ENCODE results near the gene APOB.

APOB gene

DNA sequence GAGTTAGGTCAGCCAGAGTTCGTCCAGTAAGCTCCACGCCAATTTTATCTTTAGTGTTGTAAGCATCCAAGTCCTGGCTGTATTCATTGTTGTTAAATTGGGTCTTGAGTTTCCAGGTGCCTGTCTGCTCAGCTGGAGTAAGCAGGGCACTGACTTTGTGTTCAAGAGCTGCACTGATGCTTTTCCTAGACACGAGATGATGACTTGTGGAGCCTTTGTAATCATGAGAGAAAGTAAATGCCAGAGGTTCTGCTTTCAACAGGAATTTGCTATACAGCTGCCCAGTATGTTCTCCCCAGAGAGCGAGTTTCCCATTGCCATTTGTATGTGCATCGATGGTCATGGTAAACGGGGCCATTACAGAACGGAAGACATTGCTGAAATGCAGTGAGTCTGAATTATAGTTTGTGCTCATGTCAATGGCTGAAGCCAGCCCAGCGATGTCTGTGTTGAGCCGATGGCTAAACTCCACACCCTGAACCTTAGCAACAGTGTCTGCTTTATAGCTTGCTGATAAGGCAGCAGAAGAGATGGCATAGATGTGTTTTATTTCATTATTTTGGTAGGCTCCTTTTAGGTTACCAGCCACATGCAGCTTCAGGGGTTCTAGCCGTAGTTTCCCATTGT is 32.9 kb downstream of the APOB start:
- Histone ChIP-seq H4K20me1 (no peaks in the 10 kb centered on the region), H3K4me1 (no peaks in the 10 kb centered on the region), H3K9me3 (no peaks in the 10 kb centered on the region), H3K9ac (no peak overlapping the region), H3K27ac (no peak overlapping the region), H3K27me3 (no peaks in the 10 kb centered on the region), H3K4me2 (no peak overlapping the region), H3K36me3 (no peaks in the 10 kb centered on the region), H3K4me3 (no peak overlapping the region)
- TF ChIP-seq Cebpa-rat (IDR thresholded peaks at IDR 0.05) = no peak

DNA sequence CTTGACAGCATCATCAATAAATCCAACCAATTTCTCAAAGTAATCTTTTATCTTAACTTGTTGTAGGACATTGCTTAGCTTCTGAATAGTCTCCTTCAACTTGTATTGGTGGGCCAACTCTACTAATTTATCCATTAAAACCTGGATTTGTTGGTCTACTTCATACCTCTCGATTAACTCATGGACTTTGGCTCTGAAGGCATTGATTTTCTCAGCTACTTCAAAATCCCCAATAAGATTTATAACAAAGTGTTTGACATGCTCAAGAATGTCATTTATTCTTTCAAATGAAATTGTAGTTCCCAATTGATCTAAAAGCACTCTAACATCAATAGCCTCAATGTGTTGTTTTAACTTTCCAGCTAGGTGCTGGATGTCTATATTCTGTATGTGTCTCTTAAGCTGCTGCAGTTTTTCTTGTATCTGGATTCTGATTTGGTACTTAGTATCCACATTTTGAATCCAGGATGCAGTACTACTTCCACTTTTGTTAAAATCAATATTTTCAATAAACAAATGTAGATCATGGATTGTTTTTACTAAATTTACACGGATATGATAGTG is 34.1 kb downstream of the APOB start:
- Histone ChIP-seq H3K4me1 (no peaks in the 10 kb centered on the region), H3K4me3 (no peak overlapping the region), H3K9ac (no peak overlapping the region), H3K27me3 (no peaks in the 10 kb centered on the region), H3K4me2 (no peak overlapping the region), H3K36me3 (no peaks in the 10 kb centered on the region), H4K20me1 (no peaks in the 10 kb centered on the region), H3K27ac (no peak overlapping the region), H3K9me3 (no peaks in the 10 kb centered on the region)
- no peak for TF ChIP-seq Cebpa-rat (IDR thresholded peaks at IDR 0.05)

DNA sequence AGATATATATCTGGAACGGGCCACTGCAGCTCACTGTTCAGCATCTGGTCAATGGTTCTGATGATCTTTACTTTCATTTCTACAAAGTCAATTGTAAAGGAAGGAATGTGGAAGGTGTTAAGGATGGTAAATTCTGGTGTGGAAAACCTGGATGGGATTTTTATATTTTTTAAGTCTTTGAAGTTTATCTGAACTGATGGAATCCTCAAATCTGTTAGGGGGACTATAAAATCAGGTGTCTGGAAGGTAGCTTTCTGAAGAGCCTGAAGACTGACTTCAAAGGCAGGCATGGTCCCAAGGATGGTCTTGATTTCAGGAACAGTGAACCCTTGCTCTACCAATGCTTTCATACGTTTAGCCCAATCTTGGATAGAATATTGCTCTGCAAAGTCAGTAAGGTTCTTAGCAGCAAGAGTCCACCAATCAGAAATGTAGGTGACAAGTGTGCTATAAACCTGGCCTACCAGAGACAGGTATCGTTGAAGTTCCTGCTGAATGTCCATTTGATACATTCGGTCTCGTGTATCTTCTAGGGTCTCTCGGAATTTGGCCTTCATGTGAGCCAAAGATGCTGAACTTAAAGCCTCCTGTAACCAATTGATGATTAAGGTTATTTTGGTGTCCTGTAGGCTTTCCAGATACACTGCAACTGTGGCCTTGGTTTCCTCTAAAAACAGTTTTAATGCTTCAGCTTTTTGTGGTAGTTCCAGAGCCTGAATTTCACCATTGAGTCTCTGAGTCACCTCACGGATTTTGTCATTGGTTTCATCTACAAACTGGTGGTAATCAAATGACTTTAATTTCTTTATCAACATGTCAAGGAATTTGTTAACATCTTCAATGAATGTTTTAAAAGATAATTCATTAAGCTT is 34.8 kb downstream of the APOB start:
- Histone ChIP-seq H3K36me3 (no peaks in the 10 kb centered on the region), H4K20me1 (no peaks in the 10 kb centered on the region), H3K9me3 (no peaks in the 10 kb centered on the region), H3K27me3 (no peaks in the 10 kb centered on the region), H3K9ac (no peak overlapping the region), H3K4me3 (no peak overlapping the region), H3K4me1 (no peaks in the 10 kb centered on the region), H3K4me2 (no peak overlapping the region), H3K27ac (no peak overlapping the region)
- no peak for TF ChIP-seq Cebpa-rat (IDR thresholded peaks at IDR 0.05)

DNA sequence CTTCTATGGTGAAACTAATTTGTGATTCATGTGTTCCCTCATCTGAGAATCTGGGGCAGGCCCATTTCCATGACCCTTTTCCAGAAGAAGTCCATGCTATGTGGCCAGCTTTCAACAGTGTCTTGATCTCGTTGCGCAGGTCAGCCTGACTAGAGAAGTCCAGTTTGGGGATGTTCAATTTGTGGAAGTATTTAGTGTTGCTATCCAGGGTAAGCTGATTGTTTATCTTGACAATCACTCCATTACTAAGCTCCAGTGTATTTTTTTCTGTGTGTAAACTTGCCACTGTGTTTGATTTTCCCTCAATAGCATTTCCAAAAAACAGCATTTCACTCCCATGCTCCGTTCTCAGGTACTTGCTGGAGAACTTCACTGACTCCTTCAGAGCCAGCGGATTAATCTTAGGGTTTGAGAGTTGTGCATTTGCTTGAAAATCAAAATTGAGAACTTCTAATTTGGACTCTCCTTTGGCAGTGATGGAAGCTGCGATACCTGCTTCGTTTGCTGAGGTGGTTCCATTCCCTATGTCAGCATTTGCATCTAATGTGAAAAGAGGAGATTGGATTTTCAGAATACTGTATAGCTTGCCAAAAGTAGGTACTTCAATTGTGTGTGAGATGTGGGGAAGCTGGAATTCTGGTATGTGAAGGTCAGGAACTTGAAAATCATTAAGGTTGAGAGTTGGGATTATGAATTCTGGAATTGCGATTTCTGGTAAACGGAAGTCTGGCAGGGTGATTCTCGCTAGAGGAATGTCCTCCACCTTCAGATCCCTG is 35.7 kb downstream of the APOB start:
- H4K20me1 ChIP-seq = no peaks in the 10 kb centered on the region
- no peaks in the 10 kb centered on the region for H3K9me3 ChIP-seq
- no peaks in the 10 kb centered on the region for H3K4me1 ChIP-seq
- TF ChIP-seq Cebpa-rat (IDR thresholded peaks at IDR 0.05) = no peak
- no peaks in the 10 kb centered on the region for H3K27me3 ChIP-seq
- no peak overlapping the region for H3K9ac ChIP-seq
- no peak overlapping the region for H3K4me3 ChIP-seq
- no peak overlapping the region for H3K27ac ChIP-seq
- H3K36me3 ChIP-seq = no peaks in the 10 kb centered on the region
- no peak overlapping the region for H3K4me2 ChIP-seq

- Histone ChIP-seq H3K4me3 (no peak overlapping the region), H3K4me1 (no peaks in the 10 kb centered on the region), H4K20me1 (no peaks in the 10 kb centered on the region), H3K4me2 (no peak overlapping the region), H3K27me3 (no peaks in the 10 kb centered on the region), H3K27ac (no peak overlapping the region), H3K36me3 (no peaks in the 10 kb centered on the region), H3K9me3 (no peaks in the 10 kb centered on the region), H3K9ac (no peak overlapping the region)
- TF ChIP-seq Cebpa-rat (IDR thresholded peaks at IDR 0.05) = no peak
These were observed 36.5 kb downstream of the APOB start for GRCh38 chr2:21007129-21008013.

DNA sequence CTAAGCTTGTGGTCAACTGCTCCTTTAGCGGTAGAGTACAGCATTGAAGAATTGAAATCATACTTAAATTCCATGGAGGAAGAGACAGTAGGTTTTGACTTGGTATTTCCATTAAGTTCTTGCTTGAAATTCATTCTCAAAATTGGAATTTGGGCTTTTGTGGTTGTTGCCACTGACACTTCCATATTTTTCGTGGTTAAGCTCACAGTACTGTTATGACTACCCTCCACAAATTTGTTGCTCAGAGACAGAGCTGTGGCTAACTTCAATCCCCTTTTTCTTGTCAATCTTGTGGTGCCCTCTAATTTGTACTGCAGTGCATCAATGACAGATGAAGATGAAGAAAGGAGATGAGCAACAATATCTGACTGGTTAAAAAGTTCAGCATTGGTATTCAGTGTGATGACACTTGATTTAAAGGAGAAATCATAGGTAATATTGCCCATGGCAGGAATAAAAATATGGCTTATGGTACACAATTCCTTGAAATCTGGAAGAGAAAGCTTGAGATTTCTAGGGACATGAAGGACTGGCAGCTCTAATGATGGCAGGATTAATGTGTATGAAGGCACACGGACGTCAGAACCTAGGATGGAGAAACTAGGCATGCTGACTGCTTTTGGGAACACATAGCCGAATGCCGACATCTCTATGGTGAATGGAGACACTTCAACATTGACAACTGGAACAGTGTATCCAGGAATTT is 37.3 kb downstream of the APOB start:
- no peak overlapping the region for H3K9ac ChIP-seq
- no peak overlapping the region for H3K27ac ChIP-seq
- no peaks in the 10 kb centered on the region for H3K9me3 ChIP-seq
- H3K4me3 ChIP-seq = no peak overlapping the region
- no peak for TF ChIP-seq Cebpa-rat (IDR thresholded peaks at IDR 0.05)
- no peak overlapping the region for H3K4me2 ChIP-seq
- H3K4me1 ChIP-seq = no peaks in the 10 kb centered on the region
- H3K36me3 ChIP-seq = no peaks in the 10 kb centered on the region
- no peaks in the 10 kb centered on the region for H3K27me3 ChIP-seq
- no peaks in the 10 kb centered on the region for H4K20me1 ChIP-seq

GRCh38 chr2:21005700-21006422 is 38.0 kb downstream of the APOB start:
- TF ChIP-seq Cebpa-rat (IDR thresholded peaks at IDR 0.05) = no peak
- H3K9me3 ChIP-seq = no peaks in the 10 kb centered on the region
- H3K36me3 ChIP-seq = no peaks in the 10 kb centered on the region
- no peak overlapping the region for H3K4me3 ChIP-seq
- H3K27ac ChIP-seq = no peak overlapping the region
- H4K20me1 ChIP-seq = no peaks in the 10 kb centered on the region
- H3K4me1 ChIP-seq = no peaks in the 10 kb centered on the region
- no peaks in the 10 kb centered on the region for H3K27me3 ChIP-seq
- no peak overlapping the region for H3K4me2 ChIP-seq
- H3K9ac ChIP-seq = no peak overlapping the region

DNA sequence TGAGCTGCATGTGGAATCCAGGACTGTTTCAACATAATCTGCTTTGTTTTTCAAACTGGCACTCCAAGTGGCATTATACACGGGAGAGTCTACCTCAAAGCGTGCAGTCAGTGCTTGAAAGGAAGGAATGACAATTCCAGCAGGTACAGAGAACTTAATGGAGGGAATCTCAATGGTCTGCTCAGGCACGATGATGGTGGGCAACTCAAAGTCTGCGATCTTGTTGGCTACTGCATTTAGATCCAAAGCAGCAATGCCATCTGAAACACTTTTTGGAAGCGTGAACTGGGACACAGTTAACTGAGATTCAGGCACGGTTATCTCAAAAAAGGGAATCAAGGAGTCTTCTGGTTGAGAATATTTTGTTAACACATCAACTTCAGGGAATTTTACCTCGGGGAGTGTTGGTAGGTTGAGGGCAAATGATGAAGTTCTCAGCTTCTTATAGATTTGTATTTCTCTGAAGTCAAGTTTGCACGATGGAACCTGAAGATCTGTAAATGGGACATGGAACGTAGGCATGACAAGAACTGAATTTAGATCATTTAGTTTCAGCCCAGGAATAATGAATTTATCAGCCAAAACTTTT is 38.7 kb downstream of the APOB start:
- Histone ChIP-seq H3K36me3 (no peaks in the 10 kb centered on the region), H3K4me1 (no peaks in the 10 kb centered on the region), H3K4me2 (no peak overlapping the region), H3K9ac (no peak overlapping the region), H3K27ac (no peak overlapping the region), H3K4me3 (no peak overlapping the region), H3K27me3 (no peaks in the 10 kb centered on the region), H3K9me3 (no peaks in the 10 kb centered on the region), H4K20me1 (no peaks in the 10 kb centered on the region)
- TF ChIP-seq Cebpa-rat (IDR thresholded peaks at IDR 0.05) = no peak

Data from BLaER1 (cell line).